PC-9 (cell line): Measurements from ENCODE around the gene MCC. TPM values are rescaled to one million over a fixed set of nuclear protein-coding genes. Genes with fewer than 3 reads are reported as not detected.
A peak's percentile ranks its signal among the peaks of the same experiment; 100 is the strongest.

Source experiments
- Bru-seq: library from RNA; stranded (reverse); fragments of 400-500 nt; gene quantifications from one replicate; lab custom pipeline; 2021; lab: Mats Ljungman, UMichigan
- BruChase-seq, 2 experiments: library from RNA; stranded (reverse); fragments of 400-500 nt; gene quantifications; one replicate each; lab custom pipeline; 2021; lab: Mats Ljungman, UMichigan
- BruUV-seq: library from RNA; stranded (reverse); fragments of 400-500 nt; replicated peaks from 2 replicates; lab custom pipeline; 2021; lab: Mats Ljungman, UMichigan
- CTCF ChIA-PET: fragments of 300-600 bp; sonication (Branson Sonifier 250); formaldehyde crosslinking; loops from one replicate; lab custom pipeline; 2022; ENCODE audit warnings: antibody characterized with exemption; lab: Charles Lee
- POLR2A ChIA-PET: fragments of 300-600 bp; sonication (Branson Sonifier 250); formaldehyde crosslinking; loops from one replicate; lab custom pipeline; 2022; ENCODE audit warnings: antibody characterized with exemption; ENCODE audit not compliant: unreplicated experiment; lab: Charles Lee
- DNase-seq, 2 experiments: peaks; one replicate each; pipeline versions ENCODE4 v3.0.0 to v3.0.0-alpha.2; 2015 to 2022; ENCODE audit warnings: mixed read lengths in 1 of 2
- H2AFZ ChIP-seq: fragments of 200-600 bp; sonication (generic); 2 replicates; pipeline ENCODE4 v1.8.1; 2017; ENCODE audit warnings: antibody characterized with exemption
- H3F3A ChIP-seq: fragments of 200-600 bp; sonication (generic); 2 replicates; pipeline ENCODE4 v1.8.1; 2017; ENCODE audit warnings: antibody characterized with exemption, mild to moderate bottlenecking, low read depth; ENCODE audit not compliant: insufficient read depth
- H3K27ac ChIP-seq: fragments of 200-600 bp; sonication (generic); 2 replicates; pipeline ENCODE4 v1.6.1; 2016; ENCODE audit warnings: mixed run types
- H3K27me3 ChIP-seq: fragments of 200-600 bp; sonication (generic); 2 replicates; pipeline ENCODE4 v1.6.1; 2016; ENCODE audit warnings: low read depth, mixed run types; ENCODE audit not compliant: insufficient read depth
- H3K36me3 ChIP-seq: fragments of 200-600 bp; sonication (generic); 2 replicates; pipeline ENCODE4 v1.6.1; 2016; ENCODE audit warnings: low read depth, mixed run types
- H3K4me1 ChIP-seq: fragments of 200-600 bp; sonication (generic); replicated peaks from 2 replicates; pipeline ENCODE4 v1.6.1; 2016; ENCODE audit warnings: mixed run types; ENCODE audit not compliant: insufficient read depth
- H3K4me2 ChIP-seq: fragments of 200-600 bp; sonication (generic); 2 replicates; pipeline ENCODE4 v1.6.1; 2017; ENCODE audit warnings: mixed run types
- H3K4me3 ChIP-seq: fragments of 200-600 bp; sonication (generic); 2 replicates; pipeline ENCODE4 v1.6.1; 2016; ENCODE audit warnings: mixed run types
- H3K79me2 ChIP-seq: fragments of 200-600 bp; sonication (generic); 2 replicates; pipeline ENCODE4 v1.6.1; 2017; ENCODE audit warnings: low read depth, mixed run types
- H3K9me2 ChIP-seq: fragments of 200-600 bp; sonication (generic); 2 replicates; pipeline ENCODE4 v1.8.1; 2017; ENCODE audit warnings: mild to moderate bottlenecking; ENCODE audit not compliant: insufficient read depth
- H3K9me3 ChIP-seq: fragments of 200-600 bp; sonication (generic); 2 replicates; pipeline ENCODE4 v1.8.1; 2016; ENCODE audit warnings: low read depth; ENCODE audit not compliant: insufficient read depth
- H4K20me1 ChIP-seq: fragments of 200-600 bp; sonication (generic); 2 replicates; pipeline ENCODE4 v1.8.1; 2017; ENCODE audit not compliant: insufficient read depth
- EZH2 ChIP-seq: fragments of 200-600 bp; sonication (generic); IDR thresholded peaks from 2 replicates; pipeline ENCODE4 v1.8.0; 2017; ENCODE audit warnings: antibody characterized with exemption, low read depth
- intact Hi-C: fragments of 100-400 bp; cut with micrococcal nuclease; formaldehyde crosslinking; loops from one replicate; pipeline ENCODE4 v1.10.0; 2022; ENCODE audit not compliant: unreplicated experiment
- long read RNA-seq: library from polyadenylated mRNA; stranded (forward); transcript quantifications from one replicate; pipeline ENCODE4 v2.0.0, GENCODE V29; 2022
- total RNA-seq: library from RNA; stranded (reverse); gene quantifications from 2 replicates; pipeline ENCODE4 v1.2.3, GENCODE V29; 2021
- TF ChIP-seq, protein P1 (sequence below): fragments of 200-600 bp; sonication (generic); conservative IDR thresholded peaks from 2 replicates; pipeline ENCODE4 v1.6.1; 2017; ENCODE audit warnings: mixed run types, antibody characterized with exemption, mild to moderate bottlenecking, moderate library complexity

Gene MCC
- total RNA-seq = 2.5 TPM in 2 replicates
- Bru-seq, nascent RNA = percentile 31 among the genes with signal in this experiment
- percentile 21 among the genes with signal in this experiment for BruChase-seq, experiment 1, labeled RNA remaining after a 2-hour chase
- BruChase-seq, experiment 2, labeled RNA remaining after a 6-hour chase = percentile 25 among the genes with signal in this experiment
- long read RNA-seq = 0 reads

DNA sequence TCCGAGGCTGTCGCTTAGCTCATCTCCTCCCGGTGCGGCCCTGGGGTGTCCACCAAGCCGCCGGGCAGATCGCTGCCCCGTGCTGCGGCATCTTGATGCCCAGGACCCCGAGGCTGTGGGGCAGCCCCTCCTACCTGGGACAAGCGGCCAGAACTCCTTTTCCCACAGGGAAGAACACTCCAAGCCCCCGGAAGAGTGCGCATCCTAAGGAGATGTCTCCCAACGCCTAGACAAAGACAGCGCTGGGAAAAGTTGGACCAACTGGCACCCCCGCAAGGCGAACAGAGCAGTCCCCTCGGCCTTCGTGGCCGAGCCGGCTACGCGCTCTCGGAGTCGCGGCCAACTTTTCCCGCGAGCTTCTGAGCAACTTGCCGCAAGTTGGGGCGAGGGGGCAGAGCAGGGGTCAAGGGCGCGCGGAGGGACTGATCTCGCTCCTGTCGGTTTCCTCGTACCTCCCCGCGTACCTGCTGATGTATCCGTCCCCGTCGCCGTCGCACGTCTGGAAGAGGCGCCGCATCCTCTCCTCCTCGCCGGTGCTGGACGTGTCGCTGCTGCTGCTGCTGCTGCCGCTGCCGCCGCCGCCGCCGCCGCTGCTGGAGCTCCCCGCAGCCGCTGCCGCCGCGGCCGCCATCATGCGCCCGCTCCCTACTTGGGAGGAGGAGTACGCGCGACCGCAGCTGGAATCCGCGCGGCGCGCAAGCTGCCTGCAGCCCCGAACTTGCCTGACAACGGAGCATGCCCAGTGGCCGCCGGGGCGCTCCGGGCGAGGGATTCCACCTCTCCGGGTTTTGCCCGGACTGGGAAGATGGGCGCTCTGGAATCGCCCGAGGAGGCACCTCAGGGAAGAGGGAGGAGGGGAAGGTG lies at the start of gene MCC:
Gene MCC (minus strand): TSS at position 673 of the 864 bp plus-strand sequence.
- Histone ChIP-seq H3K27ac (peak within 1 kb of the TSS; percentile 40), H3K79me2 (no peaks in the 10 kb centered on the region), H3K9me3 (peaks cover 10% of the 10 kb centered on the region), H3K9me2 (no peaks in the 10 kb centered on the region), H3K36me3 (0 out of 2 replicates have a peak, but pooled peaks cover 3% of the 10 kb centered on the region), H4K20me1 (no peaks in the 10 kb centered on the region), H3K4me2 (peak within 1 kb of the TSS; percentile 100), H3K27me3 (no peaks in the 10 kb centered on the region), H2AFZ (peak within 1 kb of the TSS; percentile 99), H3K4me1 (peaks cover 19% of the 10 kb centered on the region), H3K4me3 (peak within 1 kb of the TSS; percentile 85), H3F3A (peaks cover 16% of the 10 kb centered on the region)
- ChIA-PET POLR2A (no interaction called here), CTCF (interaction anchor here (0.5 kb wide), 1 partner anchor 1113 kb away, joined by 6 read pairs; no protein-coding TSS in a partner anchor)
- DNase-seq = peak; percentile 61 to 82
- intact Hi-C loops = no loop called here
- no TSS peak for BruUV-seq
- TF ChIP-seq EZH2 = no peak; the same call in 1 of the 2 replicates
- TF ChIP-seq, protein P1, sequence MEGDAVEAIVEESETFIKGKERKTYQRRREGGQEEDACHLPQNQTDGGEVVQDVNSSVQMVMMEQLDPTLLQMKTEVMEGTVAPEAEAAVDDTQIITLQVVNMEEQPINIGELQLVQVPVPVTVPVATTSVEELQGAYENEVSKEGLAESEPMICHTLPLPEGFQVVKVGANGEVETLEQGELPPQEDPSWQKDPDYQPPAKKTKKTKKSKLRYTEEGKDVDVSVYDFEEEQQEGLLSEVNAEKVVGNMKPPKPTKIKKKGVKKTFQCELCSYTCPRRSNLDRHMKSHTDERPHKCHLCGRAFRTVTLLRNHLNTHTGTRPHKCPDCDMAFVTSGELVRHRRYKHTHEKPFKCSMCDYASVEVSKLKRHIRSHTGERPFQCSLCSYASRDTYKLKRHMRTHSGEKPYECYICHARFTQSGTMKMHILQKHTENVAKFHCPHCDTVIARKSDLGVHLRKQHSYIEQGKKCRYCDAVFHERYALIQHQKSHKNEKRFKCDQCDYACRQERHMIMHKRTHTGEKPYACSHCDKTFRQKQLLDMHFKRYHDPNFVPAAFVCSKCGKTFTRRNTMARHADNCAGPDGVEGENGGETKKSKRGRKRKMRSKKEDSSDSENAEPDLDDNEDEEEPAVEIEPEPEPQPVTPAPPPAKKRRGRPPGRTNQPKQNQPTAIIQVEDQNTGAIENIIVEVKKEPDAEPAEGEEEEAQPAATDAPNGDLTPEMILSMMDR = no peak

DNA sequence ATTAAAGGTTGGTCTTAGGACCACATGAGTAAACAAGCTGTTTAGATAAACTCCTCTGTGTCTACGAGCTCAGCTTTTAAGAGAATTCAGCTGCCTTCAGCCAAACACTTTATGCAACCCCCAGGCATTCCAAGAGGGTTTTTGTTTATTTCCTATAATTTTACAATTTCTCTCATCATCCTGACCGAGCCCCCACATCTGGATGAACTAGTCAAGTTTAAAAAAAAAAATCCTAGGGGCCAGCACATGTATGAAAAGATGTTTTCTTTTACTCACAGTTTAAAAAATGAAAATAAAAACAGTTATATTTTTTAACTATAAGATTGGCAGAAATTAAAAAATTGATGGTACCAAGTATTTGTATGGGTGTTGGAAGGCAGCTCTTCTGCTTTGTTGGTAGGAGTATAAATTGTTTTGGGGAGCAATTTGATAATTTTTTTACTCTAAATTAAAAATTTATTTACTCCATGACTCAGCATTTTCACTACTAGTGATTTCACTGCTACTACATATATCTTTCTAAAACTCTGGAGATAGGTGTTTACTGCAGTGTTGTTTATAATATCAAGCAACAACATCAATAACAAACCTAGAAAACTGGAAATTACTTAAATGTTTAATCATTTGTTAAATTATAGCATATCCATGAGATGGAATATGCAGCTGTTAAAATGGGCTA lies 43.4 kb upstream of the MCC start:
- Histone ChIP-seq H3K4me1 (no peaks in the 10 kb centered on the region), H3K9me3 (no peaks in the 10 kb centered on the region), H3K4me3 (no peak overlapping the region), H3K36me3 (peaks cover 20% of the 10 kb centered on the region), H4K20me1 (no peaks in the 10 kb centered on the region), H3K27ac (peak overlapping the region; percentile 31; the same call in 1 of the 2 replicates), H3K4me2 (no peak overlapping the region), H3F3A (no peaks in the 10 kb centered on the region), H3K27me3 (no peaks in the 10 kb centered on the region), H3K79me2 (no peaks in the 10 kb centered on the region), H2AFZ (no peak overlapping the region), H3K9me2 (no peaks in the 10 kb centered on the region)
- ChIA-PET POLR2A (no interaction called here), CTCF (interaction anchor here (0.6 kb wide), 1 partner anchor 14 kb away, joined by 5 read pairs; no protein-coding TSS in a partner anchor)
- TF ChIP-seq, protein P1 = no peak
- TF ChIP-seq EZH2 = no peak
- intact Hi-C loops = no loop called here
- no TSS peak for BruUV-seq
- no peak for DNase-seq

DNA sequence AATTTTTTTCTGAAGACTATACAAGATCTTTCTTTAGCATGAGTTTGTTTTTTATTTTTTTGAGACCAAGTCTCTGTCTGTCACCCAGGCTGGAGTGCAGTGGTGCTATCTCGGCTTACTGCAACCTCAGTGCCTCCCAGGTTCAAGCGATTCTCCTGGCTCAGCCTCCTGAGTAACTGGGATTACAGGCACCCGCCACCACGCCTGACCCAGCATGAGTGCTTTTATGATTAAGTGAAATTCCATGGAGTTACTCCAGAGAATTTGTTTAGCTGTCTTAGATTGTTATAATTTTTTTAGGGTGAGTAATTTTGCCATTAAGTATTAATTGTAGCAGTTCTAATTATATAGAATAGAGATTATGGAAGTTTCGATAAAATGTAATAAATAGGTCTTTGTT lies 39.5 kb upstream of the MCC start:
- Histone ChIP-seq H3K9me3 (no peaks in the 10 kb centered on the region), H3K79me2 (no peaks in the 10 kb centered on the region), H3K4me2 (no peak overlapping the region), H3F3A (no peaks in the 10 kb centered on the region), H3K27ac (no peak overlapping the region), H2AFZ (no peak overlapping the region), H4K20me1 (no peaks in the 10 kb centered on the region), H3K4me1 (no peaks in the 10 kb centered on the region), H3K4me3 (no peak overlapping the region), H3K27me3 (no peaks in the 10 kb centered on the region), H3K36me3 (peaks cover 17% of the 10 kb centered on the region), H3K9me2 (no peaks in the 10 kb centered on the region)
- DNase-seq = no peak
- ChIA-PET POLR2A (no interaction called here), CTCF (no interaction called here)
- TF ChIP-seq EZH2 = no peak
- TF ChIP-seq, protein P1 = no peak
- no TSS peak for BruUV-seq
- intact Hi-C loops = no loop called here
